Dedifferentiated amniotic fluid mesenchymal stem cell (primary cell): ENCODE data around the gene LRP11.
"Not testable (repeated sequence)": the region's sequence is repeated elsewhere in the genome, so short reads cannot be mapped to it uniquely, and the experiment has no call there.

ENCODE experiments used
- DNase-seq: peaks from one replicate; pipeline ENCODE4 v3.0.0-alpha.2; 2016; ENCODE audit errors: extremely low spot score

Gene LRP11

GRCh38 chr6:149863698-149864577 lies at the start of gene LRP11:
TSS of gene LRP11 (minus strand) at chr6:149864359. CDS start at chr6:149864020, 339 bp downstream.
- peak; percentile 54 for DNase-seq

GRCh38 chr6:149913540-149914240 lies 49.5 kb upstream of the LRP11 start:
- no peak for DNase-seq

GRCh38 chr6:149913085-149913484 lies 48.9 kb upstream of the LRP11 start:
- DNase-seq, result no peak

- not testable (repeated sequence) for DNase-seq
Observed at GRCh38 chr6:149912680-149913079, 48.5 kb upstream of the LRP11 start.

GRCh38 chr6:149910721-149911151 lies 46.6 kb upstream of the LRP11 start:
- DNase-seq, result no peak

- DNase-seq, result no peak
Observed at GRCh38 chr6:149909701-149910470, 45.7 kb upstream of the LRP11 start.

- not testable (repeated sequence) for DNase-seq
Observed at GRCh38 chr6:149908480-149908879, 44.3 kb upstream of the LRP11 start.

GRCh38 chr6:149907317-149907716 lies 43.2 kb upstream of the LRP11 start:
- DNase-seq, result no peak

- no peak for DNase-seq
Observed at GRCh38 chr6:149906405-149906804, 42.2 kb upstream of the LRP11 start.

GRCh38 chr6:149905911-149906371 lies 41.8 kb upstream of the LRP11 start:
- DNase-seq, result no peak

GRCh38 chr6:149905371-149905910 lies 41.3 kb upstream of the LRP11 start:
- no peak for DNase-seq

GRCh38 chr6:149904661-149905370 lies 40.7 kb upstream of the LRP11 start:
- DNase-seq, result no peak

GRCh38 chr6:149903938-149904611 lies 39.9 kb upstream of the LRP11 start:
- DNase-seq, result no peak

GRCh38 chr6:149901444-149902140 lies 37.4 kb upstream of the LRP11 start:
- no peak for DNase-seq

- DNase-seq, result no peak
Observed at GRCh38 chr6:149900620-149901443, 36.7 kb upstream of the LRP11 start.

- no peak for DNase-seq
Observed at GRCh38 chr6:149899926-149900619, 35.9 kb upstream of the LRP11 start.

GRCh38 chr6:149899486-149899885 lies 35.3 kb upstream of the LRP11 start:
- no peak for DNase-seq

- no peak for DNase-seq
Observed at GRCh38 chr6:149898966-149899365, 34.8 kb upstream of the LRP11 start.
